Dendritic cell treated with granulocyte-macrophage colony-stimulating factor and Interleukin-4, amounts not matched to agents 40 ng/mL and 50 ng/mL, for 4 days (primary cell): ENCODE results near the gene PRR20A.
"Not testable (repeated sequence)": the region's sequence is repeated elsewhere in the genome, so short reads cannot be mapped to it uniquely, and the experiment has no call there.

Source experiments
- H3K27ac Mint-ChIP-seq: one replicate; pipeline ENCODE4 v1.8.0; 2022; ENCODE audit warnings: mild to moderate bottlenecking, mixed read lengths
- H3K27me3 Mint-ChIP-seq: one replicate; pipeline ENCODE4 v1.8.0; 2022; ENCODE audit warnings: mild to moderate bottlenecking, mixed read lengths
- H3K36me3 Mint-ChIP-seq: one replicate; pipeline ENCODE4 v1.8.0; 2022; ENCODE audit warnings: low read depth, mixed read lengths
- H3K4me1 Mint-ChIP-seq: one replicate; pipeline ENCODE4 v1.8.0; 2022; ENCODE audit warnings: low read depth, mixed read lengths
- H3K4me3 Mint-ChIP-seq: one replicate; pipeline ENCODE4 v1.8.0; 2022; ENCODE audit warnings: mild to moderate bottlenecking, moderate library complexity, mixed read lengths
- H3K9me3 Mint-ChIP-seq: one replicate; pipeline ENCODE4 v1.8.0; 2022; ENCODE audit warnings: mixed read lengths
- intact Hi-C: fragments of 100-400 bp; cut with micrococcal nuclease; formaldehyde crosslinking; loops from one replicate; pipeline ENCODE4 v1.15.0; 2022

Gene PRR20A

GRCh38 chr13:57140235-57140968, at the start of gene PRR20A:
Gene PRR20A, plus strand, starts transcription at chr13:57140918. Its CDS starts 387 bp downstream, at chr13:57141305.
- H3K27ac Mint-ChIP-seq, H3K36me3 Mint-ChIP-seq, H3K4me1 Mint-ChIP-seq, H3K27me3 Mint-ChIP-seq, H3K4me3 Mint-ChIP-seq, intact Hi-C loops: not testable (repeated sequence)
- peaks cover 26% of the 10 kb centered on the region for H3K9me3 Mint-ChIP-seq

GRCh38 chr13:57114945-57115344, 25.8 kb upstream of the PRR20A start:
- intact Hi-C loops: no loop called here
- Mint-ChIP-seq H3K4me1 (no peaks in the 10 kb centered on the region), H3K9me3 (peaks cover 31% of the 10 kb centered on the region), H3K36me3 (no peaks in the 10 kb centered on the region), H3K4me3 (no peak overlapping the region), H3K27ac (no peak overlapping the region), H3K27me3 (no peaks in the 10 kb centered on the region)

DNA sequence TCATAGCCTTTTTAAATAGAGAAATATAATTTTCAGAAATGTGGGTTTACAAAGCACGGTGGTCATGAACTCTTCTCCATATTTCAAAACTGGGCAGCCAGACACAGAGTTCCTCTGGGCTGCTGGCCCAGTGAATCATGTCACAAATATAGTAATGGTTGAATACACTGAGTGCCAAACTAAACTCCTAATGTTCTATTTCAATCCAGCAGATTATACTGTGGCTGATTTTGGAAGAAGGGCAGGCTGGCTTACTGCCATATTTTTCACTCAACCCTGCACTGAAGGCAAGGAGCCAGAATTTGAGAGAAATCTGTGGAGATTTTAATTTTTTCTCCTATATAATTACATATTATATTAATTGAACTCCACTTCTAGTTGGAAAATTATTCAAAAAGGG, 17.0 kb upstream of the PRR20A start:
- no peaks in the 10 kb centered on the region for H3K36me3 Mint-ChIP-seq
- H3K27ac Mint-ChIP-seq: no peak overlapping the region
- no peaks in the 10 kb centered on the region for H3K4me1 Mint-ChIP-seq
- intact Hi-C loops: no loop called here
- H3K27me3 Mint-ChIP-seq: no peaks in the 10 kb centered on the region
- H3K4me3 Mint-ChIP-seq: no peak overlapping the region
- peaks cover 15% of the 10 kb centered on the region for H3K9me3 Mint-ChIP-seq

DNA sequence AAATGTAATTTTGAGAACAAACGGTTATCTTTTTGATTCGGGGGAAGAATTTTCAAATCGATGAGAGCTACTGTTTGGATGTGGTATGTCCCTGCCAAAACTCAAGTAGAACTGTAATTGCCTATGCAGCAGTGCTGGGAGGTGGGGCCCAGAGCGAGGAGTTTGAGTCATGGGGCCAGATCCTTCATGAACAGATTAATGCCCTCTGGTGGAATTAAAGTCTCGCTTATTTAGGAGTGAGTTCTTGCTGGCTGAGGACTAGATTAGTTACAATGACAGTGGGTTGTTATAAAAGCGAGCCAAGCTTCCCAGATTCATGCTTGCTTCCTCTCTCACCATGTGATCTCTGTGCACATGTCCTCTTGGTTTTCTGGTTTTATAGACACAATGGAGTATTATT, 11.8 kb upstream of the PRR20A start:
- no peak overlapping the region for H3K27ac Mint-ChIP-seq
- no peaks in the 10 kb centered on the region for H3K27me3 Mint-ChIP-seq
- no peaks in the 10 kb centered on the region for H3K9me3 Mint-ChIP-seq
- no peaks in the 10 kb centered on the region for H3K36me3 Mint-ChIP-seq
- H3K4me3 Mint-ChIP-seq: no peak overlapping the region
- intact Hi-C loops: no loop called here
- H3K4me1 Mint-ChIP-seq: no peaks in the 10 kb centered on the region

GRCh38 chr13:57136093-57136492, 4.6 kb upstream of the PRR20A start:
- H3K4me3 Mint-ChIP-seq: no peak overlapping the region
- H3K27me3 Mint-ChIP-seq: no peaks in the 10 kb centered on the region
- H3K9me3 Mint-ChIP-seq: peaks cover 26% of the 10 kb centered on the region
- no peaks in the 10 kb centered on the region for H3K36me3 Mint-ChIP-seq
- H3K4me1 Mint-ChIP-seq: no peaks in the 10 kb centered on the region
- intact Hi-C loops: no loop called here
- H3K27ac Mint-ChIP-seq: no peak overlapping the region

DNA sequence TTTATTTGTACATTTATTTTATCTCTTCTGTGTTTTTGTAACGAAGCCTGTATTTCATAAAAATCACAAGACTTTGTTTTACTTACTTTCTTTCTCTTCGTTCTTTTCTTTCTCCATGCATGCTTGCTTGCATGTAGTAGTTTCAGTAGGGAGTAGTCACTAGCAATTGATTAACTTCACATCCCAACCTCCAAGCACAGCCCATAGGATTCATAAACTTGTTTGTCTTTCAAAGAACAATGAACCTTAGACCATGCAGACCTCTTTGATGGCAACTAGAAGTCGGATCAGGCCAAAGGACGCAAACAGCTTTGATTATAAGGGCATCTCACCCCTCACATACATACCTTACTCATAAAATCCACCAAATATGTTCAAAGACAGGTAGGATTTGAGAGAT, 3.1 kb upstream of the PRR20A start:
- Mint-ChIP-seq H3K4me3 (no peak overlapping the region), H3K4me1 (no peaks in the 10 kb centered on the region), H3K27me3 (no peaks in the 10 kb centered on the region), H3K36me3 (no peaks in the 10 kb centered on the region), H3K27ac (no peak overlapping the region), H3K9me3 (peaks cover 26% of the 10 kb centered on the region)
- intact Hi-C loops: no loop called here

DNA sequence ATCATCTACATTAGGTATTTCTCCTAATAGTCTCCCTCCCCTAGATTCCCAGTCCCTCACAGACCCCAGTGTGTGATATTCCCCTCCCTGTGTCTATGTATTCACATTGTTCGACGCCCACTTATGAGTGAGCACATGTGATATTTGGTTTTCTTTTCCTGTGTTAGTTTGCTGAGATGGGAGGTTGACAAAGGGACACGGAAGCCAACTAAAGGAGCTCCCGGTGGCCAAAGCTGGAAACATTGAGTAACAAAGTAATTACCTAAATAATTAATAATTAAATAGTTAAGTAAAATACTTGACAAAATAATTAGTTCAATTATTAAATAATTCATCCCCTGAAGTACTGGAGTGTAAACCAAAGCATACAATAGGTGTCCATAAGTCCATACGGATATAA, 1.7 kb upstream of the PRR20A start:
- no peak overlapping the region for H3K4me3 Mint-ChIP-seq
- H3K36me3 Mint-ChIP-seq: no peaks in the 10 kb centered on the region
- intact Hi-C loops: no loop called here
- H3K27ac Mint-ChIP-seq: no peak overlapping the region
- H3K4me1 Mint-ChIP-seq: no peaks in the 10 kb centered on the region
- H3K27me3 Mint-ChIP-seq: no peaks in the 10 kb centered on the region
- H3K9me3 Mint-ChIP-seq: peaks cover 26% of the 10 kb centered on the region

GRCh38 chr13:57139781-57140180, 937 bp upstream of the PRR20A start:
- H3K4me3 Mint-ChIP-seq, H3K27ac Mint-ChIP-seq, H3K4me1 Mint-ChIP-seq, H3K36me3 Mint-ChIP-seq, H3K27me3 Mint-ChIP-seq, intact Hi-C loops: not testable (repeated sequence)
- H3K9me3 Mint-ChIP-seq: peaks cover 26% of the 10 kb centered on the region

GRCh38 chr13:57147188-57147587, 6.5 kb downstream of the PRR20A start, which contains the start of gene PRR20B:
Gene PRR20B, plus strand, starts transcription at chr13:57147488. Its CDS starts 387 bp downstream, at chr13:57147875.
- H3K4me3 Mint-ChIP-seq, H3K36me3 Mint-ChIP-seq, intact Hi-C loops, H3K9me3 Mint-ChIP-seq, H3K27ac Mint-ChIP-seq, H3K4me1 Mint-ChIP-seq, H3K27me3 Mint-ChIP-seq: not testable (repeated sequence)

DNA sequence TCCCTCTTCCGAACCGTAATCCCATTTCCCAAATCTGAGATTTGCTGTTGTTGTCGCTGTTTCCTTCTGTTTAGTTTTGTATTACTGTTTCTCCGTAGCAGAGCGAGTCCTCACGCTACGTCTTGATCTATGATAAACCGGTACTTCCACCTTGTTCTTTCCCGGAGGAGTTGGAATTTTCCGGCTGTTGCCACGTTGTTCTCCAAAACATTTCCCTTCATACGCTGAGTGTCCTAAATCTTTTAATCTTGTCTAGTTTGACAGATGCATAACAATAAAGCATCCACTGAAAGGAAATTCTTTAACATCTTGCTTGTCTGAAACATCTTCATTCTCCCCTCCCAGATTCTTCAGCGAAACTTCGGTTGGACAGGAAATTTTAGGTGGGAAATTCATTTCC, 7.4 kb downstream of the PRR20A start:
- H3K27me3 Mint-ChIP-seq, intact Hi-C loops, H3K36me3 Mint-ChIP-seq, H3K9me3 Mint-ChIP-seq, H3K4me1 Mint-ChIP-seq, H3K27ac Mint-ChIP-seq, H3K4me3 Mint-ChIP-seq: not testable (repeated sequence)

GRCh38 chr13:57153761-57154160, 13.0 kb downstream of the PRR20A start, which contains the start of gene PRR20C:
Gene PRR20C, plus strand, starts transcription at chr13:57154061. Its CDS starts 387 bp downstream, at chr13:57154448.
- H3K27me3 Mint-ChIP-seq, H3K36me3 Mint-ChIP-seq, H3K4me1 Mint-ChIP-seq, H3K4me3 Mint-ChIP-seq, H3K9me3 Mint-ChIP-seq, intact Hi-C loops, H3K27ac Mint-ChIP-seq: not testable (repeated sequence)

- H3K4me1 Mint-ChIP-seq, H3K4me3 Mint-ChIP-seq, H3K36me3 Mint-ChIP-seq, intact Hi-C loops, H3K27ac Mint-ChIP-seq, H3K9me3 Mint-ChIP-seq, H3K27me3 Mint-ChIP-seq: not testable (repeated sequence)
These were observed 19.6 kb downstream of the PRR20A start, which contains the start of gene PRR20D for GRCh38 chr13:57160332-57160731. Gene PRR20D, plus strand, starts transcription at chr13:57160632. Its CDS starts 387 bp downstream, at chr13:57161019.

GRCh38 chr13:57166897-57167296, 26.2 kb downstream of the PRR20A start, which contains the start of gene PRR20E:
Gene PRR20E, plus strand, starts transcription at chr13:57167197. Its CDS starts 387 bp downstream, at chr13:57167584.
- intact Hi-C loops, H3K36me3 Mint-ChIP-seq, H3K4me3 Mint-ChIP-seq, H3K4me1 Mint-ChIP-seq, H3K27me3 Mint-ChIP-seq, H3K9me3 Mint-ChIP-seq, H3K27ac Mint-ChIP-seq: not testable (repeated sequence)

- Mint-ChIP-seq H3K36me3 (no peaks in the 10 kb centered on the region), H3K27me3 (no peaks in the 10 kb centered on the region), H3K27ac (no peak overlapping the region), H3K4me1 (no peaks in the 10 kb centered on the region), H3K4me3 (no peak overlapping the region), H3K9me3 (no peaks in the 10 kb centered on the region)
- intact Hi-C loops: no loop called here
These were observed 50.9 kb downstream of the PRR20A start for GRCh38 chr13:57191667-57192066.
